Measurements from ENCODE around the gene KLHL6.

DNA sequence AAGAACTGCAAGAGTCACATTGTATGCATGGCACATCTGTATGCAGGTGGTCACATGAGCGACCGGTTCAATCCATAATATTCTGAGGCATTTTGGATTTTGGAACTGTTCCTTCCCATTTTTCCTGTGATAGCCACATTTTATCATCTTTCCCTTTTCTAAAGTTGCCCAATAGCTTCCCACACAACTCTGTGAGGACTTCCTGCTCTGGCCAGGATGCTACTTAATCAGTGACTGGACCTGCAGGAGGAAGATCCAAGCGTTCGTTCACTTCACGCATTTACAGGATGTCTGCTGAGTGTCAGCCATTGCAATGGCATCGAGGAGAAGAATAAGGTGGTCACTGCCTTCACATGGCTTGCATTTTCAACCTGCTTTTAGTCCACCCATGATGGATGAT lies 9.8 kb downstream of the KLHL6 start:
- TF ChIP-seq, protein P1, sequence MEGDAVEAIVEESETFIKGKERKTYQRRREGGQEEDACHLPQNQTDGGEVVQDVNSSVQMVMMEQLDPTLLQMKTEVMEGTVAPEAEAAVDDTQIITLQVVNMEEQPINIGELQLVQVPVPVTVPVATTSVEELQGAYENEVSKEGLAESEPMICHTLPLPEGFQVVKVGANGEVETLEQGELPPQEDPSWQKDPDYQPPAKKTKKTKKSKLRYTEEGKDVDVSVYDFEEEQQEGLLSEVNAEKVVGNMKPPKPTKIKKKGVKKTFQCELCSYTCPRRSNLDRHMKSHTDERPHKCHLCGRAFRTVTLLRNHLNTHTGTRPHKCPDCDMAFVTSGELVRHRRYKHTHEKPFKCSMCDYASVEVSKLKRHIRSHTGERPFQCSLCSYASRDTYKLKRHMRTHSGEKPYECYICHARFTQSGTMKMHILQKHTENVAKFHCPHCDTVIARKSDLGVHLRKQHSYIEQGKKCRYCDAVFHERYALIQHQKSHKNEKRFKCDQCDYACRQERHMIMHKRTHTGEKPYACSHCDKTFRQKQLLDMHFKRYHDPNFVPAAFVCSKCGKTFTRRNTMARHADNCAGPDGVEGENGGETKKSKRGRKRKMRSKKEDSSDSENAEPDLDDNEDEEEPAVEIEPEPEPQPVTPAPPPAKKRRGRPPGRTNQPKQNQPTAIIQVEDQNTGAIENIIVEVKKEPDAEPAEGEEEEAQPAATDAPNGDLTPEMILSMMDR (IDR thresholded peaks at IDR 0.05; ENCODE audit: poor library complexity): no peak
- no peak for TF ChIP-seq EZH2 (IDR thresholded peaks at IDR 0.05; ENCODE audit: borderline replicate concordance)
